ENCODE results near the gene SOCS3. TPM values are rescaled to one million over a fixed set of nuclear protein-coding genes. Genes with fewer than 3 reads are reported as not detected.

The SOCS3 gene
- polyA plus RNA-seq, 12 donors, result 6.8 to 100 (median 18.8) TPM; not detected in 1

- no peak for DNase-seq
Measured at GRCh38 chr17:78369791-78370381, 10.0 kb upstream of the SOCS3 start.

- DNase-seq, result no peak
Measured at GRCh38 chr17:78368854-78369495, 9.1 kb upstream of the SOCS3 start.

- DNase-seq, result no peak
Measured at GRCh38 chr17:78368348-78368747, 8.5 kb upstream of the SOCS3 start.

- no peak for DNase-seq
Measured at GRCh38 chr17:78367193-78367592, 7.3 kb upstream of the SOCS3 start.

- no peak for DNase-seq
Measured at GRCh38 chr17:78366109-78366848, 6.4 kb upstream of the SOCS3 start.

- no peak for DNase-seq
Measured at GRCh38 chr17:78365561-78366108, 5.8 kb upstream of the SOCS3 start.

GRCh38 chr17:78364436-78365281 is 4.8 kb upstream of the SOCS3 start:
- no peak for DNase-seq

GRCh38 chr17:78362671-78363070 is 2.8 kb upstream of the SOCS3 start:
- DNase-seq, result no peak

GRCh38 chr17:78362232-78362631 is 2.4 kb upstream of the SOCS3 start:
- no peak for DNase-seq

GRCh38 chr17:78361225-78361701 is 1.4 kb upstream of the SOCS3 start:
- DNase-seq, result no peak

- DNase-seq, result peak; percentile 85
Measured at GRCh38 chr17:78360371-78361224, 721 bp upstream of the SOCS3 start.

- no peak for DNase-seq
Measured at GRCh38 chr17:78359321-78359996, 418 bp downstream of the SOCS3 start.

GRCh38 chr17:78358538-78359320 is 1.1 kb downstream of the SOCS3 start:
- no peak for DNase-seq

GRCh38 chr17:78357672-78358537 is 2.0 kb downstream of the SOCS3 start:
- DNase-seq, result no peak

- DNase-seq, result no peak
Measured at GRCh38 chr17:78357177-78357586, 2.7 kb downstream of the SOCS3 start.

GRCh38 chr17:78356101-78356713 is 3.7 kb downstream of the SOCS3 start:
- no peak for DNase-seq

GRCh38 chr17:78355701-78356100 is 4.2 kb downstream of the SOCS3 start:
- DNase-seq, result no peak
